Mesothelial cell of epicardium (in vitro differentiated cells): ENCODE data around the gene SBF2. TPM values are rescaled to one million over a fixed set of nuclear protein-coding genes. Genes with fewer than 3 reads are reported as not detected.
A peak's percentile ranks its signal among the peaks of the same experiment; 100 is the strongest.

ENCODE experiments used
- DNase-seq, 2 experiments: peaks; one replicate each; pipeline ENCODE4 v3.0.0; 2021; ENCODE audit warnings: low spot score in 2 of 2; ENCODE audit not compliant: unreplicated experiment in 2 of 2
- H3K27ac Mint-ChIP-seq: 2 replicates; pipeline ENCODE4 v1.8.0; 2021; ENCODE audit warnings: mixed read lengths
- H3K27me3 Mint-ChIP-seq: 2 replicates; pipeline ENCODE4 v1.8.0; 2021; ENCODE audit warnings: low read depth, mixed read lengths
- H3K36me3 Mint-ChIP-seq: 2 replicates; pipeline ENCODE4 v1.8.0; 2021; ENCODE audit warnings: mixed read lengths
- H3K4me1 Mint-ChIP-seq: 2 replicates; pipeline ENCODE4 v1.8.0; 2021; ENCODE audit warnings: mixed read lengths
- H3K4me3 Mint-ChIP-seq: 2 replicates; pipeline ENCODE4 v1.8.0; 2021; ENCODE audit warnings: mild to moderate bottlenecking, moderate library complexity, mixed read lengths
- H3K9me3 Mint-ChIP-seq: 2 replicates; pipeline ENCODE4 v1.8.0; 2021; ENCODE audit warnings: mixed read lengths
- CTCF ChIP-seq: fragments of 200-600 bp; sonication (generic); IDR thresholded peaks from one replicate; pipeline ENCODE4 v1.5.0; 2021; ENCODE audit warnings: antibody characterized with exemption; ENCODE audit not compliant: unreplicated experiment
- total RNA-seq: library from RNA; stranded (reverse); gene quantifications from 3 replicates; pipeline ENCODE4 v1.2.1, GENCODE V29; 2021

The SBF2 gene
- total RNA-seq, 1 donor from 2014 or later = 58.4 TPM

GRCh38 chr11:9880657-9881056 lies 413.4 kb downstream of the SBF2 start:
- Mint-ChIP-seq H3K36me3 (peaks cover 9% of the 10 kb centered on the region), H3K9me3 (peaks cover 7% of the 10 kb centered on the region), H3K4me1 (peaks cover 23% of the 10 kb centered on the region), H3K27me3 (no peaks in the 10 kb centered on the region), H3K4me3 (no peak overlapping the region), H3K27ac (peak overlapping the region; percentile 35)
- no peak for DNase-seq
- TF ChIP-seq CTCF = no peak

DNA sequence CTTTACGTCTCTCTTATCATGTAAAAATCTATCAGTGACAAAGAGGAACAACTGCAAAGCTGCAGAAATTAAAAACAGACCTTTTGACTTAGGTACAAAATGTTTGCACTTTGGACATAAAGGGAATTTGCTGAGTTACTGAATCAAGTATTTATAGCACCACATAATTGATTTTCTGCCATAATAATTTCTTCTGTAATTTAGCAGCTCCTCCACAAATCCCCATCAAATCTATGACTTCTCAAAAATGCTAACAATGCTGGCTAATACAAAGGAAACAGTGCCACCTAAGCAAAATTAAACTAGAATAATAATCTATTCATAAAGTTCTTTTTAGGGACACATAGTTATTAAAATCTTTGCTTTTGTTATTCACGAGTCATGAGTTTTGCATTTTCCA lies 415.1 kb downstream of the SBF2 start:
- Mint-ChIP-seq H3K27me3 (no peaks in the 10 kb centered on the region), H3K4me3 (no peak overlapping the region), H3K36me3 (peaks cover 9% of the 10 kb centered on the region), H3K4me1 (peaks cover 27% of the 10 kb centered on the region), H3K9me3 (peaks cover 7% of the 10 kb centered on the region), H3K27ac (no peak overlapping the region)
- no peak for TF ChIP-seq CTCF
- DNase-seq = no peak

DNA sequence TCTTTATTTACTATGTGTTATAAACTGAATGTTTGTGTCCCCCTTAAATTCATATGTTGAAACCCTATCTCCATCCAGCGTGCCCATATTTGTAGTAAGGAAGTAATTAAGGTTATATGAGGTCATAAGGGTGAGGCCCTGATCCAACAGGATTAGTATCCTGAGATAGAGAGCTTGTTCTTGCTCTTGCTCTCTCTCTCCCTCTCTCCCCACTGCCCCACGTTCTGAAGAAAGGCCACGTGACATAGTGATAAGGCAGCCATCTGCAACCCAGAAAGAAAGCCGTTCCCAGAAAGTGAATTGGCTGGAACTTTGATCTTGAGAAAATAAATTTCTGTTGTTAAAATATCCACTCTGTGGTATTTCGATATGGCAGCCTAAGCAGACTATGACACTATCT lies 417.7 kb downstream of the SBF2 start:
- no peaks in the 10 kb centered on the region for H3K27me3 Mint-ChIP-seq
- peaks cover 21% of the 10 kb centered on the region for H3K36me3 Mint-ChIP-seq
- no peak for DNase-seq
- no peak overlapping the region for H3K4me3 Mint-ChIP-seq
- no peak for TF ChIP-seq CTCF
- H3K9me3 Mint-ChIP-seq = peaks cover 18% of the 10 kb centered on the region
- H3K4me1 Mint-ChIP-seq = peaks cover 21% of the 10 kb centered on the region
- peak overlapping the region; percentile 22 for H3K27ac Mint-ChIP-seq

GRCh38 chr11:9875862-9876261 lies 418.2 kb downstream of the SBF2 start:
- Mint-ChIP-seq H3K36me3 (peaks cover 25% of the 10 kb centered on the region), H3K9me3 (peaks cover 22% of the 10 kb centered on the region), H3K27me3 (no peaks in the 10 kb centered on the region), H3K4me1 (peaks cover 19% of the 10 kb centered on the region), H3K27ac (peak overlapping the region; percentile 53), H3K4me3 (no peak overlapping the region)
- TF ChIP-seq CTCF = no peak
- no peak for DNase-seq

DNA sequence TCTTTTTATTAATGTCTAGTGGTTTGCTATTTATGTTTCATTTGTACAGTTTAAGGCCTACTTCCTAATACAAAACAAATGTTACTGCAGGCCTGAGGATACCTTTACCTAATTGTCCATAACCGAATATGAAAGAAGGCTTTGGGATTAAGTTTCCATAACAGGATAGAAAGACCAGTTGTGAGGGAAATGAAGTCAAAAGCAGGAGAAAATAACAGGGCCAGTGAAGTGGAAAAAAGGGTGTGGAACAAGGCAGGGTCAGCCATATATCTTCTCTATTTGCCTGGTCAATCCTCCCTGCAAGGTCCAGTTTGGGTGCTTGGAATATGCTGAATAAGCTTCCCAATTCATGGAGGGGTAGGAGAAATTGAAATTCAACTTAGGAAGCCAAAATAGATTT lies 418.6 kb downstream of the SBF2 start:
- Mint-ChIP-seq H3K4me3 (no peak overlapping the region), H3K9me3 (peaks cover 25% of the 10 kb centered on the region), H3K4me1 (peaks cover 15% of the 10 kb centered on the region), H3K27me3 (no peaks in the 10 kb centered on the region), H3K27ac (peak overlapping the region; percentile 53), H3K36me3 (peaks cover 29% of the 10 kb centered on the region)
- no peak for DNase-seq
- no peak for TF ChIP-seq CTCF

DNA sequence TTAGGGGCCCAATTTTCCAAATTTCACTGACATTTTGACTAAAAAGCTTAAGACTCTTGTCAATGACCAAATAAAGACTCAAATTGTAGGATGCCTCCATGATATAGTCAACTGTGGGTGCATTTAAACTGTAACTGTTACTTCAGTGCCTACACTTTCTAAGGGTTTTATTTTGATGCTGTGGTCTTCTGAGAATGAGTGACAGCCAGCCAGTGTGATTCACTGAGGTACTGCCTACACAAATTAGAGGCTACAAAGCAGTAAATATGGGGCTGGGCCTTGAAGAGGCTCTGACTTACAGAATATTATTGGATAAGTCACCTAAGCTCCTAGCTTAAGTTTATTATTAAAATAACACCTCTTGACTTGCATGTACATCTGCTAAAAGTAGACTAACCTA lies 419.6 kb downstream of the SBF2 start:
- TF ChIP-seq CTCF = no peak
- peaks cover 38% of the 10 kb centered on the region for H3K36me3 Mint-ChIP-seq
- H3K27ac Mint-ChIP-seq = no peak overlapping the region
- peaks cover 34% of the 10 kb centered on the region for H3K9me3 Mint-ChIP-seq
- H3K4me1 Mint-ChIP-seq = peaks cover 11% of the 10 kb centered on the region
- H3K27me3 Mint-ChIP-seq = no peaks in the 10 kb centered on the region
- no peak for DNase-seq
- H3K4me3 Mint-ChIP-seq = no peak overlapping the region
